ENCODE results near the gene CIITA.

The CIITA gene

DNA sequence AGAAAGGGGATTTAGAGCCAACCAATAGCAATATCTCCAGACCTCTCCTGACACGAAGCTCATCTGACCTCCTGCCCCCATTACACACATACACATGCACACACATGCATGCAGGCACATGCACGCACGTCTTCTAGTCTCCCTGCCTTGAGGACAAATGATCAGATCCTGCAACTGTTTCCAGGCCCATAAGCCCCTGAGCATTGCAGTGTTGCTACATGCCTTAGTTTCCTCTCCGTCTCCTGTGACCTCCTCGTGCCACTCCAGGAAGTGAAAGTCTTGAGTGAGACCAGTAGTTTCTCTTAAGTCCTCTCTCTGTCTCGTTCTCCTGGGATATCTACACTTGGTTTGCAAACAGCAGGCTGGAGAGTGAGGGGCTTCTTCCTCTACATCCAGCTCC lies 8.2 kb downstream of the CIITA start:
- ChIA-PET CTCF (no interaction called here), POLR2A (no interaction called here)
- no peak overlapping the region for H3K4me3 ChIP-seq (ENCODE audit: low read depth, low read length)
- DNase-seq (ENCODE audit: low read depth, low spot score) = no peak
- TF ChIP-seq, protein P1, sequence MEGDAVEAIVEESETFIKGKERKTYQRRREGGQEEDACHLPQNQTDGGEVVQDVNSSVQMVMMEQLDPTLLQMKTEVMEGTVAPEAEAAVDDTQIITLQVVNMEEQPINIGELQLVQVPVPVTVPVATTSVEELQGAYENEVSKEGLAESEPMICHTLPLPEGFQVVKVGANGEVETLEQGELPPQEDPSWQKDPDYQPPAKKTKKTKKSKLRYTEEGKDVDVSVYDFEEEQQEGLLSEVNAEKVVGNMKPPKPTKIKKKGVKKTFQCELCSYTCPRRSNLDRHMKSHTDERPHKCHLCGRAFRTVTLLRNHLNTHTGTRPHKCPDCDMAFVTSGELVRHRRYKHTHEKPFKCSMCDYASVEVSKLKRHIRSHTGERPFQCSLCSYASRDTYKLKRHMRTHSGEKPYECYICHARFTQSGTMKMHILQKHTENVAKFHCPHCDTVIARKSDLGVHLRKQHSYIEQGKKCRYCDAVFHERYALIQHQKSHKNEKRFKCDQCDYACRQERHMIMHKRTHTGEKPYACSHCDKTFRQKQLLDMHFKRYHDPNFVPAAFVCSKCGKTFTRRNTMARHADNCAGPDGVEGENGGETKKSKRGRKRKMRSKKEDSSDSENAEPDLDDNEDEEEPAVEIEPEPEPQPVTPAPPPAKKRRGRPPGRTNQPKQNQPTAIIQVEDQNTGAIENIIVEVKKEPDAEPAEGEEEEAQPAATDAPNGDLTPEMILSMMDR (IDR thresholded peaks at IDR 0.05; ENCODE audit: insufficient read depth, low read length, missing control alignments) = no peak

DNA sequence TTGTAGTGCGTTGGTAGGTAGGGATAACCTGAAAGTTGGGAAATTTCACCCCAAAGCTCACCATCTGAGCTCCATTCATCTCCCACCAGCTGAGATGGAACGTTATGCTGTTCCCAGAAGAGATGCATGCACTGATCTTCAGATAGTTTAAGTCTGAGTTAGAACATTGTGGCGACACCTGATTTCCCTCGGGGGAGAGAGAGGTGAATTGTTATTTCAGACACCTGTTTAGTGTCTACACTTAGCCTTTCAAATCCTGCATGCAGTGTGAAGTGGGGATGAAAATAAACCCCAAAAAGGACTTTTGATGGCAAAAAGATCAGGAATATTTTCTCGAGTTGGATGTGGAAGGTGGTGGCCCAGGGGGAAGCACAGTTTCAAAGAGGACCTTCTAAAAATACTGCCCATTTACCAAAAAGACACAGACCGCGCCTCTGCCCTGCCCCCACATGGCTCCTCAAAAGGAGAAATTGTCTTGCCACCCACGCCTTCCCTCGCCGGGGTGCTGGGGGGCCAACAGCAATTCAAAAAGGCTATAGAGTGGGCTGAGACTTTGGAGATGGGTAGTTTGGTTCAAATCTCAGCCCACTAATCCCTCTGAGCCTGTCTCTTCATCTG lies 11.4 kb downstream of the CIITA start:
- no peak for DNase-seq (ENCODE audit: low read depth, low spot score)
- CTCF ChIA-PET = interaction anchor here (2.4 kb wide), 1 partner anchor 30 kb away, joined by 10 read pairs; no protein-coding TSS in a partner anchor
- no peak overlapping the region for H3K4me3 ChIP-seq (ENCODE audit: low read depth, low read length)
- TF ChIP-seq, protein P1 (IDR thresholded peaks at IDR 0.05; ENCODE audit: insufficient read depth, low read length, missing control alignments) = no peak
- POLR2A ChIA-PET = no interaction called here

DNA sequence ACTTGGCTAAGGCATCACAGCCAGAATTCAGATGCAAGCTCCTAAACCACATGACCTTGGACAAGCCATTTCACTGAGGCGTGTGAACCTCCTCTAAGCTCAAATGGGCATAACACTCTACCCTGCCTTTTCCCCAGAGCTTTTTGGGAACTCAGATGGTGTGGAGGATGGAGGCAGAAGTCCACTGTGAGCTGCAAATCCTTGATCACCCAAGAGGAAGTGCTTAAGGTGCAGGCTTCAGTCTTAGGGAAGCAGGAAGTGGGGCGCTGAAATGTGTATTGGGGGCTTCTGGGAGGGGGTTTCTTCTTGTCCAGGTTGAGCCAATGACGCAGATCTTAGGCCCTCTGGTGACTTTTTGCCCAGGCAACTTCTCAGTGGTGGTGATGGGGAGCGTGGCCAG lies 12.9 kb downstream of the CIITA start:
- POLR2A ChIA-PET = no interaction called here
- TF ChIP-seq, protein P1 (IDR thresholded peaks at IDR 0.05; ENCODE audit: insufficient read depth, low read length, missing control alignments) = no peak
- H3K4me3 ChIP-seq (ENCODE audit: low read depth, low read length) = no peak overlapping the region
- CTCF ChIA-PET = interaction anchor here (1.3 to 2.4 kb wide), 2 partner anchors 29 to 153 kb away, joined by 3 to 10 read pairs; no protein-coding TSS in a partner anchor
- DNase-seq (ENCODE audit: low read depth, low spot score) = no peak

DNA sequence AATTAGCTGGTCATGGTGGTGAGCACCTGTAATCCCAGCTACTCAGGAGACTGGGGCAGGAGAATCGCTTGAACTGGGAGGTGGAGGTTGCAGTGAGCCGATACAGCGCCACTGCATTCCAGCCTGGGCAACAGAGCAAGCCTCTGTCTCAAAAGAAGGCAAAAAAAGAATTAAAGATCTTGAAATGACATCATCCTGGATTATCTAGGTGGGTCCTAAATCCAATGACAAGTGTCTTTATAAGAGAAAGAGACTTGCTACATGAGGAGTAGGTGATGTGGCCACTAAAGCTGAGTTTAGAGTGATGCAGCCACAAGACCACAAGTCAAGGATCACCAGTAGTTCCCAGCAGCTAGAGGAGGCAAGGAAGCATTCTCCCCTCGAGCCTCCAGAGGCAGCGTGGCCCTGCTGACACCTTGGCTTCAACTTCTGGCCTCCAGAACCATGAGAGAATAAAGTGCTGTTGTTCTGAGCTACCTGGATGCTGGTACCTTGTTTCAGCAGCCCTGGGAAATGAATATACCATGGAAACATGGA lies 15.8 kb downstream of the CIITA start:
- CTCF ChIA-PET = no interaction called here
- no peak for DNase-seq (ENCODE audit: low read depth, low spot score)
- TF ChIP-seq, protein P1 (IDR thresholded peaks at IDR 0.05; ENCODE audit: insufficient read depth, low read length, missing control alignments) = no peak
- no peak overlapping the region for H3K4me3 ChIP-seq (ENCODE audit: low read depth, low read length)
- POLR2A ChIA-PET = no interaction called here

DNA sequence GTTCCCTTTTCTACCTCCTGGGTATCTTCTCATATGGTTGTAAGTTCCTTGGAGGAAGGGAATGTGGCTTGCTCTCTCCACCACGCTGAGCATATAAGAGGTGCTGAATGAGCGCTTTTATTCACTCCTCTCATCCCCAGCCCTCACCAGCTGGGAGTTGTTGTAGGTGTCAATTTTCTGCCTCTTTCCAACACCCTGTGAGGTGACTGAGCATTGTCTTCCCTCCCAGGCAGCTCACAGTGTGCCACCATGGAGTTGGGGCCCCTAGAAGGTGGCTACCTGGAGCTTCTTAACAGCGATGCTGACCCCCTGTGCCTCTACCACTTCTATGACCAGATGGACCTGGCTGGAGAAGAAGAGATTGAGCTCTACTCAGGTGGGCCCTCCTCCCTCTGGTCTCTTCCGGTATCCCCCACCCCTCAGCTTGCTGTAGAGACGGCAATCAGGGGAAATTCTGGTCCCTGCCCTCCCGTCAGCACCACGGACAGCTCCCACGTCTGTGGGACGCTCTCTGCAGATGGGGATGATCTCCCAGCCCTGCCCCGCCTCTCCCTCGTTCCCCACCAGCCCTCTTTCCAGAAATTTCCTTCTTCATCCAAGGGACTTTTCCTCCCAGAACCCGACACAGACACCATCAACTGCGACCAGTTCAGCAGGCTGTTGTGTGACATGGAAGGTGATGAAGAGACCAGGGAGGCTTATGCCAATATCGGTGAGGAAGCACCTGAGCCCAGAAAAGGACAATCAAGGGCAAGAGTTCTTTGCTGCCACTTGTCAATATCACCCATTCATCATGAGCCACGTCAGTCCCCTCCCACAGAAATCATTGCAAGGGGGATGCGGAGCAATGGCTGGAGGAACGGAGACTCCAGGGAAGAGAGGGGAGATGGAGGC lies 18.3 kb downstream of the CIITA start:
- TF ChIP-seq, protein P1 (IDR thresholded peaks at IDR 0.05; ENCODE audit: insufficient read depth, low read length, missing control alignments) = no peak
- POLR2A ChIA-PET = no interaction called here
- CTCF ChIA-PET = no interaction called here
- H3K4me3 ChIP-seq (ENCODE audit: low read depth, low read length) = no peak overlapping the region
- DNase-seq (ENCODE audit: low read depth, low spot score) = no peak

DNA sequence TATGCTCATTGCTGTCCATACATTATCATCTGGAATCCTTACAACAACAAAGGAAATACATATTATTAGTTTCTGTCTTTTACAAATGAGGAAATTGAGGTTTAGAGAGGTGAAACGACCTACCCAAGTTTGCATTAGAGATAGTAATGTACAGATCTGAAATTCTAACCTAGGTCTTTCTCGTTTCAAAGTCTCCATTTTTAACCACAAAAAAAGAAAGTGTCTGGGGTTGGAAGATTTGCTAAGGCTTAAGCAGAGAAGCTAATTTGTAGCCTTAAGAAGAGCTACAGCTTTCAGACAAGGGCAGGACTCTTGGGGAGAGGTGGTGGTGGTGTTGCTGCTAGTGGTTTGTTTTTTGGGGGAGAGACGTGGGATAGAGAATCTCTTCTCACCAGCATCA lies 19.2 kb downstream of the CIITA start:
- POLR2A ChIA-PET = no interaction called here
- CTCF ChIA-PET = no interaction called here
- no peak overlapping the region for H3K4me3 ChIP-seq (ENCODE audit: low read depth, low read length)
- TF ChIP-seq, protein P1 (IDR thresholded peaks at IDR 0.05; ENCODE audit: insufficient read depth, low read length, missing control alignments) = no peak
- DNase-seq (ENCODE audit: low read depth, low spot score) = no peak
